ENCODE results near the gene UPF1.

The UPF1 gene

DNA sequence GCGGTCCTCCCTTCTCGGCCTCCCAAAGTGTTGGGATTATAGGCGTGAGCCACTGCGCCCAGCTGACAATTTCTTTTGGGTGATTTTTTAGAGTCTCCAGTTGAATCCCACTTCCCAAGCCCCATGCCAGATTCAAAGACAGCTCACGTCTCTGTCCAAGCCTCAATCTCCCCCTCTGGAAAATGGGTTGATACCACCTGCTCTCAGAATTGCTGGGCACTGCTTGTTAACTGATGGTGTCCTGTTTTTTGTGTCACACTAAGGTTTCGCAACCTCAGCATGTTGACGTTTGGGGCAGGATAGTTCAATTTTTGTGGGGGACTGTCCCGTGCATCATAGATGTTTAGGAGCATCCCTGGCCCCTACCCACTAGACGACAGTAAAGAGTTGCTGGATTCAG lies 14.2 kb upstream of the UPF1 start:
- in situ Hi-C loops (cut with HindIII; ENCODE audit: low sequenced_read_pairs), result no loop called here
- H3K4me3 ChIP-seq (ENCODE audit: low read depth, low read length), result no peak overlapping the region
- no peak for DNase-seq (ENCODE audit: low read depth)
- TF ChIP-seq, protein P1, sequence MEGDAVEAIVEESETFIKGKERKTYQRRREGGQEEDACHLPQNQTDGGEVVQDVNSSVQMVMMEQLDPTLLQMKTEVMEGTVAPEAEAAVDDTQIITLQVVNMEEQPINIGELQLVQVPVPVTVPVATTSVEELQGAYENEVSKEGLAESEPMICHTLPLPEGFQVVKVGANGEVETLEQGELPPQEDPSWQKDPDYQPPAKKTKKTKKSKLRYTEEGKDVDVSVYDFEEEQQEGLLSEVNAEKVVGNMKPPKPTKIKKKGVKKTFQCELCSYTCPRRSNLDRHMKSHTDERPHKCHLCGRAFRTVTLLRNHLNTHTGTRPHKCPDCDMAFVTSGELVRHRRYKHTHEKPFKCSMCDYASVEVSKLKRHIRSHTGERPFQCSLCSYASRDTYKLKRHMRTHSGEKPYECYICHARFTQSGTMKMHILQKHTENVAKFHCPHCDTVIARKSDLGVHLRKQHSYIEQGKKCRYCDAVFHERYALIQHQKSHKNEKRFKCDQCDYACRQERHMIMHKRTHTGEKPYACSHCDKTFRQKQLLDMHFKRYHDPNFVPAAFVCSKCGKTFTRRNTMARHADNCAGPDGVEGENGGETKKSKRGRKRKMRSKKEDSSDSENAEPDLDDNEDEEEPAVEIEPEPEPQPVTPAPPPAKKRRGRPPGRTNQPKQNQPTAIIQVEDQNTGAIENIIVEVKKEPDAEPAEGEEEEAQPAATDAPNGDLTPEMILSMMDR (IDR thresholded peaks at IDR 0.05; ENCODE audit: low read depth, low read length, missing control alignments), result no peak

DNA sequence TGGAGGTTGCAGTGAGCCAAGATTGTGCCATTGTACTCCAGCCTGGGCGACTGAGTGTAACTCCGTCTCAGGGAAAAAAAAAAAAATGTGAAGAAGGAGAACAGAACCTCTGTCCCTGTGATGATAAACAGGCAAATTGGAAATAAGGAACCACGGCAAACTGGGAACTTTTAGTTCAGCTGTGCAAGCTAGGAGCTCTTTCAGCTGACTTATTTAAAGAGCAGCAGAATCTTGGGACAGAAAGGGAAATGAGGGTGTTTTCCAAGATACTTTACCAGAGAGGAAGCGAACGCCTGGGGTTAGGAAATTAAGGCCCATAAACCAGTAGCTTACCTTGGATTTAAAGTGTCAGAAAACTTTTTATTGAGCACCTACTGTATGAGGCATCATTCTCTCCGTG lies 3.0 kb upstream of the UPF1 start:
- DNase-seq (ENCODE audit: low read depth), result no peak
- in situ Hi-C loops (cut with HindIII; ENCODE audit: low sequenced_read_pairs), result loop anchor here (25.0 kb wide), 1 partner anchor 241 kb away; the partner anchor contains the start of gene REX1BD
- H3K4me3 ChIP-seq (ENCODE audit: low read depth, low read length), result no peak overlapping the region
- TF ChIP-seq, protein P1 (IDR thresholded peaks at IDR 0.05; ENCODE audit: low read depth, low read length, missing control alignments), result no peak

DNA sequence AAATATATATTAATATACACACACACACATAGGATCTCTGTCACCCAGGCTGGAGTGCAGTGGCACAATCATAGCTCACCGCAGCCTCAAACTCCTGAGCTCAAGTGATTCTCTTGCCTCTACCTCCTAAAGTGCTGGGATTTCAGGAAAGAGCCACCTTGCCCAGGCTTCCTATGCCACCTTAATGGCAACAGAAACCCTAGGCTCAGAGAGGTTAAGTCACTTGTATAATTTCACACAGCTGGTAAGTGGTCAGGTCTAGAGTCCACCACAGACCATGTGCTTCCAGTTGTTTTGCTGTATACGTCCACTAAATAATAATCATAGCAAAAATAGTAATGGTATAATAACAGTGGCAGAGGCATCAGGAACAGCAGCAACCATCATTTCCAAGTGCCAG lies 1.3 kb upstream of the UPF1 start:
- TF ChIP-seq, protein P1 (IDR thresholded peaks at IDR 0.05; ENCODE audit: low read depth, low read length, missing control alignments), result no peak
- H3K4me3 ChIP-seq (ENCODE audit: low read depth, low read length), result no peak overlapping the region
- in situ Hi-C loops (cut with HindIII; ENCODE audit: low sequenced_read_pairs), result loop anchor here (25.0 kb wide), 1 partner anchor 243 kb away; the partner anchor contains the start of gene REX1BD
- DNase-seq (ENCODE audit: low read depth), result no peak

DNA sequence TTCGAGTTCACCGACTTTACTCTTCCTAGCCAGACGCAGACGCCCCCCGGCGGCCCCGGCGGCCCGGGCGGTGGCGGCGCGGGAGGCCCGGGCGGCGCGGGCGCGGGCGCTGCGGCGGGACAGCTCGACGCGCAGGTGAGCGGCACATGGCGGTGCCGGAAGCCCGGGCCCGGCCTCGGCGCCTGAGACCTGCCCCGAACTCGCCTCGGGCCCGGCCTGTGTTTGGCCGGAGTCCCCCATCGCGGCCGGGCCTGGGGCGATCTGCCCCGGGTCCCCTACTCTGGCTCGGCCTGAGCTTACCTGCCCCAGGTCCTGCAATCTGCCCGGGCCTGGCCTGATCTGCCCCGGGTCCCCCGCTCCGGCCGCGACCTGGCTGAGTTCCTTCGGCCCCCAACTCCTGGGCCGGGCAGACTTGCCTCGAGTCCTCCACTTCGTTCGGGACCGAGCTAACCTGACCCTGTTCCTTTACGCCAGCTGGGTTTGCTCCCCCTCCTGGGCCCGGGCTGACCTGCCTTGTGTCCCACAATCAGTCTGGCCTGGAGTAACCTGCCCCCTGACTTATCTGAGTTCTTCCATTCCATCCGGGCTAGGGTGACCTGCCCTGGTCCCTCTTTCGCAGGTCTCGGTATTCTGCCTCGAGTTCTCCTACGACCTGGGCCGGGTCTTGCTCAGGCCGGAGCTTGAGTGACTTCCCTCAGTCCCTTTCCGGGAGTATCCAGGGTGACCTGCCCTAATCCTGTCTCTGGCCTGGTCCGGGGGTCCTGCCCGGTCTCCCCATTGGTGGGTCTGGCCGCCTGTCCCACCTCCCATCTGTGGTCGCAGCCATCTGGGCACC lies 764 bp downstream of the UPF1 start:
- TF ChIP-seq, protein P1 (IDR thresholded peaks at IDR 0.05; ENCODE audit: low read depth, low read length, missing control alignments), result no peak
- no peak for DNase-seq (ENCODE audit: low read depth)
- in situ Hi-C loops (cut with HindIII; ENCODE audit: low sequenced_read_pairs), result loop anchor here (25.0 kb wide), 1 partner anchor 245 kb away; the partner anchor contains the start of gene REX1BD
- peak overlapping the region; percentile 78 for H3K4me3 ChIP-seq (ENCODE audit: low read depth, low read length)

DNA sequence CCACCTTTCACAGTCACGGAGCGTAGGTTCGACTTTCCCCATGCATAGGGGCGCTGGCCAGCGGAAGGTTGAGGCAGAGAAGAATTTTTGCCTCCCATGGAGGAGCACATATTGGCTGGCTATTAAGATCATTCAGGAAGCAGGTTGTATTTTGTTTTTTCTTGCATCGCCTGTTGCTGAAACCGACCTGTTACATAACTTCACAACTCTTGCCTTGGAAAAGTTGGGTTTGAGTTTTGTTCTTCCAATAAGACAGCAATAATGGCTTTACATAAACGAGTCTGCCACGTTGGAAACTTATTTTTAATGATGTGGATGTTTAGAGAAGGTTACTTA lies 1.4 kb downstream of the UPF1 start:
- in situ Hi-C loops (cut with HindIII; ENCODE audit: low sequenced_read_pairs), result loop anchor here (25.0 kb wide), 1 partner anchor 246 kb away; the partner anchor contains the start of gene REX1BD
- TF ChIP-seq, protein P1 (IDR thresholded peaks at IDR 0.05; ENCODE audit: low read depth, low read length, missing control alignments), result no peak

DNA sequence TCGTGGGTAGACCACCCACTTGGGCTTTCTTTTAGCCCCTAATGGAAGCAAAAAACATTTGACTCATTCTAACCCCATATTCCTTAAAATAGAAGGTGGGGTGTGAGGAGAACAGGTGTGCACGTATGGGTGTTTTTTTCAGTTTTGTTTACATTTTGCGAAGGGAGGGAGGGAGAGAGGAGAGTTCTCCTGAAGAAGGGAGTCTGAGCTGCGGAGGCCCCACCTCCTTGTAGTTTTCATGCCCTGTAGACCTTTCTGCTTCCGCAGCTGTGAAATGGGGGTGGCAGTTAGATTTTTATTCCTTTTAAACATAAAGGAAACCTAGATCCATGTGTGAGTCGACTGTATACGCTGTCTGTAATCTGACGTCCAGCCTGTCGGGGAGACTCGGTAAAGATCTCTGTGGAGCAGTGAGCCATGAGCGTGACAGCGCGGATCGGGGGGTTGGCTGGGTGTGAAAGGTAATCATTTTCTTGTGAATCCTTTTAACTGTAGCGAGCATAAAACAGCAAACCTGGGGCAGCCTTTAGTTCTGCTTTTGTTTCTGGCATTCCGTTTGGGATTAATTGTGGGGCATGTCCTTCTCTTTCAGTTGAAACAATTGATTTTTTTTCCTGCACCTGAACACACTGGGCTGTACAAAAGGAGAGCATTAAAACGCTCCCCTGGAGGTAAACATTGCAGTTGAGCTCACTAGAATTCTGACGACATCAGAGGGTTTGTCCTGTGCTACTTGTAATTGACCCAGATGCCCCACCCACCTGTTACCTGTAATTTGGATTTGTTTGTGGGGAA lies 2.3 kb downstream of the UPF1 start:
- H3K4me3 ChIP-seq (ENCODE audit: low read depth, low read length), result peak overlapping the region; percentile 78
- no peak for DNase-seq (ENCODE audit: low read depth)
- in situ Hi-C loops (cut with HindIII; ENCODE audit: low sequenced_read_pairs), result loop anchor here (25.0 kb wide), 1 partner anchor 247 kb away; the partner anchor contains the start of gene REX1BD
- TF ChIP-seq, protein P1 (IDR thresholded peaks at IDR 0.05; ENCODE audit: low read depth, low read length, missing control alignments), result no peak

More for the DNA sequence above, 1.4 kb downstream of the UPF1 start:
- DNase-seq (ENCODE audit: low read depth), result no peak
- H3K4me3 ChIP-seq (ENCODE audit: low read depth, low read length), result peak overlapping the region; percentile 78
